HG02884 (cell line): ENCODE data around the gene TUBGCP4.
"Not testable (repeated sequence)": the region's sequence is repeated elsewhere in the genome, so short reads cannot be mapped to it uniquely, and the experiment has no call there.

ENCODE experiments used
- ATAC-seq: cut with Tn5 transposase; IDR thresholded peaks from one replicate; pipeline ENCODE4 v1.9.1; 2021; ENCODE audit warnings: mild to moderate bottlenecking, moderate library complexity; ENCODE audit not compliant: unreplicated experiment

The TUBGCP4 gene

GRCh38 chr15:43370975-43371974 is at the start of gene TUBGCP4, which contains the start of gene ZSCAN29:
TUBGCP4 (plus strand) TSS chr15:43371101; CDS start chr15:43371355, 254 bp downstream.
ZSCAN29 (minus strand) TSS chr15:43371043; CDS start chr15:43369913, 1,130 bp downstream.
- no peak for ATAC-seq

DNA sequence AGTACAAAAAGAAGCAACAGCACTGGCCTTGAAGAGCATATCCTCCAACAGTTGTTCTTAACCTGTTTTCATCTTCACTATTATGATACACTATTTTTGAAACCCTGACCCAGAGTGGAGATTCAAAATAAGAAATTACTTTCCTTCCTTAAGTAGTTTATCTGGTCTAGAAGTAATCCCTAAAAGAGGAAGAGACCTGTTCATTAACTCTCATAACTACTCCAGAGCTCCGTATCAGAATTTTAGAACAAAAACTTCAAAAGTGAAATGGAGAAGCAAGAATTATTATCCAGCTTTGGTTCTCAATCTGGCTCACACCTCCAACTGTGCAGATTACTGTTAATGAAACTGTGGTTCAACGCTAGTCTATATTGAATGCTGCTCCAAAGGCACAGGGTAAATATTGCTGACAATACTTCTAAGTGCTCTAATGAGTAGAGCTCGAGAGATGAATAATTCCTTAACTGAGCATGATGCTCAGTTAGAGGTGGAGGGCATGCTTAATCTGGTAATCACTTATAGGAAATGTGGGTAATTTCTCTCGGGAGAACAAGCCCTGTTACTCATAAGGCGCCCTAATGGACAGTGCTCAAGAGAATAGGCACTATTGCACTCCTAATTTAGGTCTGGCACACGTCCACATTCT is 45.7 kb upstream of the TUBGCP4 start:
- ATAC-seq, result no peak

DNA sequence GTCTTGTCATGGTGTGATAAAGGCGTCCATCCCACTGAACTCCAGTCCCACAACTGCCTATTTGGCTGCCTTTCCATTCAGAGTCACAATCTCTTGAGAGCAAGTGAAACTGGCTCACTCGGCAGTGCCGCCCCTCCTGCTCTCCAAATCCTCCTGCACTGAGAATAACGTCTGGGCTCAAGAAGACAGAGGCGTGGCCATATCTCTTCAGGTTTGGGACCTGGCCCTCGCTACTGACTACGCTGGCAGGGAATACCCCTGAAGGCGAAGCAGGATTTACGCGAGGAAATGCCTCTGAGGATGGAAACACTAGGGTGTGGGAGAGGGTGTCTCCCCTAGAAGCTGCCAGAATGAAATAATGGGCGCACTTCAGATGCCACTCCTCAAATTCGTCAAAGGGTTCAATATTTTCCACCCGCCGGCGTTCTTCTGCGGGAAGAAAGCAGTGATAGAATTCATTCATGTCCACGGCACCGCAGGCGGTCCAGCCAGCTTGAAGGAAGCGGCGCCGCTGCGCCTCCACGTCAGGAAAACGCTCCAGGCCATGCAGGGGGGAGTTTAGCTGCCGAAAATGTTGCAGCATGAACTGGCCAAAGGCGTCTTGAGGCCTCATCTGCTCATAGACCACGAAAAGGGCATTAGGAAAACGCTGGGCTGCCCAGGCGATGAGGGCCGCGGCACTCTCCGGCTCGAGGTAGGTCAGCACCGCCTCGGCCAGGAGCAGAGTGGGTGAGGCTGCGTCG is 41.5 kb upstream of the TUBGCP4 start:
- ATAC-seq, result no peak

DNA sequence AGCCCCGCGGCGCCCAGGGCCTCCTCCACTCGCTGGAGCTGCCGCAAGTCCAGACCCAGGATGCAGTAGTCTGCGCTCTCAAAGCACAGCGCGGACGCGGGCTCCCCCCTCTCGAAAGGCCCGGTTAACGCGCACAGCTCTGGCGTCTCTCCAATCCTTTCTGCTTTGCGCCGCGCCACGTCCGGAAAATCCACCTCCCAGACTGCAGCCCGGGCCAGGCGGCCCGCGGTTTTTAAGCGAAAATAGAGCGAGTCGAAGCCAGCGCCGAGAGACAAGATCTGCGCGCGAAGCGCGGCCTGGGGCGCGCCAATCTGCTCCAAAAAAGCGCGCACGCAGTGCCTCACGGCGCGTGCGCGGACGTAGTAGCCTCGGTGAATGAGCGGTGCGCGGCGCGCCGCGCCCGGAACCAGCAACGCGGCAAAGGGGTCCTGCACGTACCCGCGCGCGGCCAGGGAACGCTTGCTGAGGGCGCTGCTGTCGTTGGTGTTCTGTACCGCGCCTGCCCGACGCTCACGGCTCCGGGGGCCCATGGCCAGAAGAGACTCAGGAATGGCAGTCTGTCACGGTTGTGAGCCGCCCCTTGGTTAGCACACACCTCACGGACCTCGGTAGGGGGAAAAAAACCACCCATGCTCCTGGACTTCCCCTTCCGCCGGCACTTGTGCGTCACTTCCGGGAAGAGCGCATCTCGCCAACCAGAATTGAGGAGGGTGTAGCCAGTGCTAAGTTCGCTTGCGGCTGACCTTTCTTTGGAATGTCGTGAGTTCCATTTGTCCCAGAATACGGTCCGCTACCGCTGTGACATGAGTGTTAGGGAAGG is 40.7 kb upstream of the TUBGCP4 start, which contains the start of gene LCMT2:
Gene LCMT2, minus strand, starts transcription at position 614 of the 820 bp plus-strand sequence. Its CDS starts 84 bp downstream, at position 530.
- peak; percentile 83 for ATAC-seq

DNA sequence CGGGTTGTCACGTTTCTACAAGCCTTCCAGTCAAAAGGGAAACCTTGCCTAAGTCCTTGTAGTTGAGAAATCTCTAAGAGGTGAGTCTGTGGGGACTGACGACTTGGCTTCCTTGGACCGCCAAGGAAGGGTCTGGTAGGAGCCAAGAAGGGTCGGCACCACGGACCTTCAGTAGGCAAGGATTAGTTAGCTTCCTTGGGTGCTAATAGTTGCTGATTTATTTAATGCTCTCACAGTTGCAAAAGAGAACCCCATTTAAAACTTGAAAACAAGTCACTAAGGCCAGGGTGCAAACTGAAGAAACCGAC is 40.2 kb upstream of the TUBGCP4 start:
- peak; percentile 21 for ATAC-seq

DNA sequence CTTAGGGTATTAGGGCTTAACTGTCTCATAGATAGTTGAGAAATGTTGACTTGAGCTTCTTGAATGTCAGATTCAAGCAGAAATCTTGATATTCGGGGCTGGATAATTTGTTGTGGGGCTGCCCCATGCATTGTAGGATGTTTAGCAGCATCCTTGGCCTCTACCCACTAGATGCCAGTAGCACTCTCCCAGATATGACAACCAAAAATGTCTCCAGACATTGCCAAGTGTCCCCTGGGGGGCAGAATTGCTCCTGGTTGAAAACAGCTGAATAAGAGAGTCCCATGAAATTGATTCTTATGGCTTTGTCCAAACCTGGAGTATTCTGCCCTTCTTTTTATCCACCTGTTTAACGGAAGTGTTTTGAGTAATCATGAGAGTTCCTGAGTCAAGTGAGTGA is 24.6 kb upstream of the TUBGCP4 start:
- ATAC-seq, result no peak

DNA sequence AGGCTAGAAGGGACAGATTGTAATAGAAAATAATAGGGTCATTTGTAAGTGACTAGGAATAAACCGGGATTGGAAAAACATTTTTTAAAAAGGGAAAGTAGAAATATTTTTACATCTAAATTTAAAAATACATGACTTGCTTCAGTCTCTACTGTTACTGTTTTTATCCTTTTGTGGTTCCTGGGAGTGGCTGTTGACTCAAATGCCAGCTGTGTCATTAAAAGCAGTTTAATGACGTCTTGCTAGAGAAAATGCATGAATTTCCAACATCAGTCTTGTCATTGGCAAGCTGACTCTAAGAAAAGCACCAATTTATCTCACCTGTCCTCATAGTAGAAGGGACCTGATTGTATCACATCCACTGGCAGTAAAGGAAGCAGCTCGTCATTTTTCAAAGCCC is 23.8 kb upstream of the TUBGCP4 start:
- ATAC-seq, result no peak

DNA sequence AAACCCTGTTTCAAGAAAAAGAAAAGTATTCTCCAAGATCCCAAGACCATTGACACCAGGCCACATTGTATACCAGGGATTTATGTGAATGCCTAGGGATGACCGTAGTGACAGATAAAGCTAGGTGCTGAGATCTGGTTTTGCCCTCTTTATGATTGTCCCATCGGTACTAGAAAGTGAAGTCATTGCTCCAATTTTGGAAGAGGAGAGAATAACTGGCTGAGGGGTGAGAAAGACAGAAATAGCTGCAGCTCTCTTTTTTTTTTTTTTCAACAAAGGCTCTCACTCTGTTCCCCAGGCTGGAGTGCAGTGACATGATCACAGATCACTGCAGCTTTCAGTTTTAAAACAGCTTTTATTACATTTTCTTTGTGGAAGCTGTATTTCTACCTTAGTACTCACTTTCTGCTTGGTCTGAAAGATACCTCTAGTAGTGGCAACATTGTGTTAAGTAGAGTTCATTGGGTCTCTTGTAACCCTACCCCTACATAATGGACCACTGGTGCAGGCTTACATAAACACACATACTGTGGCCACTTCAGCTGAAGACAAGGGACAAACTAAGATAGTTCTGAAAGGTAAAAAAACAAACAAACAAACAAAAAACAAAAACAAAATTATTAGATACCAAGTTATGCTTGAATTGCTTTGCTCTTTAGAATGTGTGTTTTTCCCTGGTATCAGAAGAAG is 18.1 kb upstream of the TUBGCP4 start:
- no peak for ATAC-seq

GRCh38 chr15:43360821-43361220 is 10.1 kb upstream of the TUBGCP4 start:
- ATAC-seq, result no peak

- no peak for ATAC-seq
Observed at GRCh38 chr15:43361313-43361903, 9.5 kb upstream of the TUBGCP4 start.

GRCh38 chr15:43370310-43370974 is 459 bp upstream of the TUBGCP4 start:
- ATAC-seq, result no peak

DNA sequence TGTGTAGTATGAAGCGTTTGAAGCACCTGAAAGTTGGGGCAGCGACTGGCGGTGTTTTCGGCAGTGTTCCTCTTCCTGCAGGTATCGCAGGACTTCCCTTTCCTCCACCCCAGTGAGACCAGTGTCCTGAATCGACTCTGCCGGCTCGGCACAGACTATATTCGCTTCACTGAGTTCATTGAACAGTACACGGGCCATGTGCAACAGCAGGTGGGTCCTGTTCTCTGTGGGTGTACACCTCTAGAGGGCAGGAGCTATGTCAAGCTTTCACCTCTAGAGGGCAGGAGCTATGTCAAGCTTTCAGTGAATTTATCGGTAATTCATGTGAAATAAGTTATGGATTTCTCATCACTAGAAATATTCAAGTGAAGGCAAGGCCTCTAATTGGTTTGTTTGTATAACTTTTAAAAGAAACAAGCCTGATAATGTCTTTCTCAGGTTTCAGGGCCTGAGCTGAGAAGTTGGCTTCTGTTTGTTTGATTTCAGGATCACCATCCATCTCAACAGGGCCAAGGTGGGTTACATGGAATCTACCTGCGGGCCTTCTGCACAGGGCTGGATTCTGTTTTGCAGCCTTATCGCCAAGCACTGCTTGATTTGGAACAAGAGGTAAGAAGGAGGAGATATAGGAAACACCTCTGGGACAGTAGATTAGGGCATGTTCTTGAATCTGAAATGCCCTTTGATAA is 5.3 kb downstream of the TUBGCP4 start:
- ATAC-seq, result no peak

DNA sequence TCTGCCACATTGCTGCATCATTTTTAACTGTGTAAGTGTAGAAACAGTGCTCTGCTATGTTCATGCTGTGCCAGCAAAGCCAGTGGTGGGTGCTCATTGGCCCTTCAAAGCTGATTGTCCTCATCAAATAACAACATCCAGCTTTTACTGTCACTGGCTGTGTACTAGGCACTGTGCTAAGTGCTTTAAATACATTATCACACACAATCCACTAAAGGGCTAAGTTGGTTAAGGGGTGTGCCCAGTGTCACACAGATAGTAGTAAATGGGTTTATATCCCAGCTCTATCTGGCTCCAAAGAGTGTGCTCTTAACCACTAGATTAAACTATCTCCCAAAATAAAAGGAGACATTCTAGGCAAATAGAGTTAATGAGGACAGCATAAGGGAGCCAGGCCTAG is 7.7 kb downstream of the TUBGCP4 start:
- ATAC-seq, result no peak

DNA sequence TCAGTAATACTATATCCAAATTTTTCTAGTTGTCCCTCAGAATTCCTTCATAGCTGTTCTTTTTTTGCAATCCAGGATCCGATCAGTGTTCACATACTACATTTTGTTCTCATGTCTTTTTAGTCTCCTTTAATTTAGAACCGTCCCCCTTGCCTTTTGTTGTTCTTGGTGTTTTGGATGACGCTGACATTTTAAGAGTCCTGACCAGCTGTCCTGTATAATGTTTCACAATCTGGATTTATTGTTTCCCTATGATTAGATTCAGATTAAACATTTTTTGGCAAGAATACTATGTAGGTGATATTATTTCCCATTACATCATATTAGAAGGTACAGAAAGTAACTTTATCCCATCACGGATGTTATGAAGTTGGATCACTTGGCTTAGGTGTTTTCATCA is 11.4 kb downstream of the TUBGCP4 start:
- ATAC-seq, result no peak

DNA sequence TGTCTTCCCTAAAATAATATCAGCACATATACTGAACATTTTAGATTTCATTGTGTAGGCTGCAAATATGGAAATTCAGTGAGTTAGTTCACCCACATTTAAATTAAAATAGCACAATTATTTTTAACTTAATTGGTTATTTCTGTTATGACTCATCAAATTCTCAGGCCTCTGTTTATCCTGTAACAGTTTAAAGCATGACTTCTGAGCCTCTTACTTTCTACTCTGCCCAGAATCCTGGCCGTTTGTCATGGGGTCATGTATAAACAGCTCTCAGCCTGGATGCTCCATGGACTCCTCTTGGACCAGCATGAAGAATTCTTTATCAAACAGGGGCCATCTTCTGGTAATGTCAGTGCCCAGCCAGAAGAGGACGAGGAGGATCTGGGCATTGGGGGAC is 12.2 kb downstream of the TUBGCP4 start:
- no peak for ATAC-seq

GRCh38 chr15:43390723-43391122 is 19.8 kb downstream of the TUBGCP4 start:
- ATAC-seq, result no peak

DNA sequence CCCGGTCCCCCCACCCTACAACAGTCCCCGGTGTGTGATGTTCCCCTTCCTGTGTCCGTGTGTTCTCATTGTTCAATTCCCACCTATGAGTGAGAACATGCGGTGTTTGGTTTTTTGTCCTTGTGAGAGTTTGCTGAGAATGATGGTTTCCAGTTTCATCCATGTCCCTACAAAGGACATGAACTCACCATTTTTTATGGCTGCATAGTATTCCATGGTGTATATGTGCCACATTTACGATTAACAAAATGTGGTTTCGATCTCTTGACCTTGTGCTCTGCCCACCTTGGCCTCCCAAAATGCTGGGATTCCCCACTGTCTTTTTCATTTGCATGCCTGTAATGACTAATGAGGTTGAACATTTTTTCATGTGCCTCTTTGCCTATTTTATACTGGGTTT is 22.7 kb downstream of the TUBGCP4 start:
- not testable (repeated sequence) for ATAC-seq

- ATAC-seq, result no peak
Observed at GRCh38 chr15:43402255-43402654, 31.4 kb downstream of the TUBGCP4 start.
